ENCODE data around the gene ZNF14.
A peak's percentile ranks its signal among the peaks of the same experiment; 100 is the strongest.
"Not testable (repeated sequence)": the region's sequence is repeated elsewhere in the genome, so short reads cannot be mapped to it uniquely, and the experiment has no call there.

The ZNF14 gene

DNA sequence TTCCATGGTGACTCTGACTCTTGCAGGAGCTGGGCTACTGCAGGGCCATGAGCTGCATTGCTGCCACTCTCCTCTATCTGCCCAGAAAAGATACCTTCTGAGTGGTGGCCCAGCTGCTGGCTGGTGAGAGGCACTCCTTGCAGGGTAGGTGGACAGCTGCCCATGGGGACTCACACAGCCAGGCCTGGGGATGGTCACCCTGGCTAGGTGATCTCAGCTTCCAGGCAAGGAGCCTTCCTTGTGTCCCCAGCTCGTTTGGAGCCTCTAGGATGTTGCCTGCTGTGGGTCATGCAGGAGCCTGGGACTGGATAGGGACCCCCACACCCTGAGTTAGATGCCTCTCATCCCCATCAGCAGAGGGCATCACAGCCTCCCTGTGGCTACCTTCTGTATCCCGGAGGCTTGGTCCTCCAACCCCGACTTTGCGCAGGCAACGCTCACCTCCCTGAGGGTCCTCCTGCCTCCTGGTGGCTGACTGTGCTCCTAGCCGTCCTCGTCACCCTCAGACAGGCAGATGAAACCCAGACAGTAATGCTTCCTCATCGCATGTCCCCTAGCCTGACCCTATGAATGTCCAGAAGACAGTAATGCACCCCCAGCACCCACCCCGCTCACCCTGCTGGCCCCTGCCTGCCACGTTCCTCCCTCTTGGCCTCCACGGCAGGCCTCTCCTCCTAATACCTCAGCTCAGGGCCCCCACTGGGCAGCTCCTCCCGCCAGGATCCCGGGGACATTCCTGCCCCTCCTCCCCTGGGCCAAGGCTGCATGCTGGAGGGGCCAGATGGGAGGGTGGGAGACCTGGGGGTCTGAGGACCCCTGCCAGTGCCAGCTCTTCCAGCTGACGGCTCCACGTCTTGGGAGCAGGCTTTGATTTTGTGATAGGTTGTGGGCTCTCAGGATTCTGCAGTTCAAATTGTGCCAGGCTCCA, 13.6 kb upstream of the ZNF14 start:
- peak; percentile 45 for DNase-seq

- no peak for DNase-seq
These were observed 12.8 kb upstream of the ZNF14 start for GRCh38 chr19:19745496-19746285.

- DNase-seq = no peak
These were observed 11.7 kb upstream of the ZNF14 start for GRCh38 chr19:19744641-19745040.

DNA sequence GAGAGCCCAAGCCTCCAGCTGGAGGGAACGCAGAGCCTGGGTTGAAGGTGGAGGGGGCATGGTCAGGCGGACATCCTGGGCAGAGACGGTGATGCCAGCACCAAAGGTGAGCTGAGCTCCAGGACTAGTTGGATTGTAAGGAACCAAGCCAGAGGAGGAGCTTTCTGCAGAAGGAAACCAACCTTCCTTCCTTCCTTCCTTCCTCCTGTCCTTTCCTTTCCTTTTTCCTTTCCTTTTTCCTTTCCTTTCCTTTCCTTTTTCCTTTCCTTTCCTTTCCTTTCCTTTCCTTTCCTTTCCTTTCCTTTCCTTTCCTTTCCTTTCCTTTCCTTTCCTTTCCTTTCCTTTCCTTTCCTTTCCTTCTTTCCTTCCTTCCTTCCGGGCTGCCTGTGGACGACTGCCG, 11.0 kb upstream of the ZNF14 start:
- DNase-seq = not testable (repeated sequence)

DNA sequence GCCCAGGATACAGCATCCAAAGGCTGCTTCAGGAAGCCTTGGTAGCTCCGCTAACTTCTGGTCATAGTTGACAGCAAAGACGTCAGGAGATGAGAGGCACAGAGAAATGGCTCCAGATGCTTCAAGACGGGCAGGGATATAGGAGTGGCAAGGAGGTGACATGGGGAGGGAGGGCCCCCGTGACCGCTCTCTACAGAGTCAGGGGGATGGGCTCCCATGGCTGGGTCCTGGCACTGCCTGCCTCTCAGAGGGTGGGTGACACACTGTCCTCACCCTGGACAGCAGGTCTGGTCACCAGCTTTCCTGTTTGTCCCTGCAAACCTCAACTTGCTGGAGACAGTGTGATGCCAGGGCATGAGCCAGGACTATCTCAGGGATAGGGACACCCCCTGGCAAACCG, 10.3 kb upstream of the ZNF14 start:
- no peak for DNase-seq

DNA sequence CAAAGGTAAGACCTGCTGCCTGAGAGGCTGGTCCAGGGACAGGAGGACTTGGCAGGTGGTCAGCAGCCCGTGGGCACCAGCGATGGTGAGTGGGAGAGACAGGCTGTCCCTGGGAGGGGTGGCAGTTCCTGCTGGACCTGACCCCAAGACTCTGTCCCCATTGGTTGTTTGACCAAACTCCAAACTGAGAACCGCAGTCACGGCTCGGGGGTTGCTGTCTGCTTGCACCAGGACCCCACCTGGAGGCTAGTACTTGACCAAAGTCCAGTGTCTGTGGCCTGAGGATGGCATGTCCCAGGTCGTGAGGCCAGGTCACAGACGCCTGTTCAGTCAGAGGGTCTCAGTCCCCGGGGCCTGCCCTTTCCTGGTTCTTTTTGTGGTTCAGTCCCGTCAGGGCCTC, 9.9 kb upstream of the ZNF14 start:
- DNase-seq = no peak

DNA sequence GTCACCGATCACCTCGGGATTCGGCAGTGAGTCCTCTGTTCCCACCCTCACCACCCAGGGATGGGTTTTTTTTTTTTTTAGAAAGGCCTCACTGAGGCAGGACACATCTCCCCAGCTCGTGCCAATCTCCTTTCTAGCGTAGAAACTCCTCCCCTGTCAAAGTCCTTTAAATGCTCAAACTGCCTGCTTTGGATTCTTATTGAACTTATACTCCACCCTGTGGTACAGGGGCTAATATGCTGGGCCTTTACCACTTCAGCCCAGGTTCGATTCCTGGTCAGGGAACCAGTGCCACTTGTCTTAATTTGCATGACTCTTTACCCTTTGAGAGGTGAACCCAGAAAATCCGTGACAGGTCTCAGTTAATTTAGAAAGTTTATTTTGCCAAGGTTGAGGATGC, 8.3 kb upstream of the ZNF14 start:
- no peak for DNase-seq

- DNase-seq = no peak
These were observed 7.8 kb upstream of the ZNF14 start for GRCh38 chr19:19740755-19741154.

DNA sequence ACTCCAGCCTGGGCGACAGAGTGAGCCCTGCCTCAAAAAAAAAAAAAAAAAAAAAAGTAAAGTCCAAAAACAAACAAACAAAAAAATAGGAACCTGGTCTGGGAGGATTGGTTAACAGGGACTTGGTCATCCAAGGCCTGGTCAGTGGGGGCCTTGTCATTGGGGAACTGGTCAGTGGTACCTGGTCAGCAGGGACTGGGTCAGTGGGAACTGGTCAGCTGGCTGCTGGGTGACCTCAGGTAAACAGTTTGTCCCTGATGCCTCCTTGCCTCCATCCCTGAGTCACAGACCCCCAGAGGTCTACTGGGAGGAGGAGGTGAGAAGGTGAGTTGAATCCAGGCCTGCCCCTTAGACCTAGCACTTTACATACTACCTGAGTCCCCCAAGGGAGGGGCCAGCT, 5.7 kb upstream of the ZNF14 start:
- no peak for DNase-seq

DNA sequence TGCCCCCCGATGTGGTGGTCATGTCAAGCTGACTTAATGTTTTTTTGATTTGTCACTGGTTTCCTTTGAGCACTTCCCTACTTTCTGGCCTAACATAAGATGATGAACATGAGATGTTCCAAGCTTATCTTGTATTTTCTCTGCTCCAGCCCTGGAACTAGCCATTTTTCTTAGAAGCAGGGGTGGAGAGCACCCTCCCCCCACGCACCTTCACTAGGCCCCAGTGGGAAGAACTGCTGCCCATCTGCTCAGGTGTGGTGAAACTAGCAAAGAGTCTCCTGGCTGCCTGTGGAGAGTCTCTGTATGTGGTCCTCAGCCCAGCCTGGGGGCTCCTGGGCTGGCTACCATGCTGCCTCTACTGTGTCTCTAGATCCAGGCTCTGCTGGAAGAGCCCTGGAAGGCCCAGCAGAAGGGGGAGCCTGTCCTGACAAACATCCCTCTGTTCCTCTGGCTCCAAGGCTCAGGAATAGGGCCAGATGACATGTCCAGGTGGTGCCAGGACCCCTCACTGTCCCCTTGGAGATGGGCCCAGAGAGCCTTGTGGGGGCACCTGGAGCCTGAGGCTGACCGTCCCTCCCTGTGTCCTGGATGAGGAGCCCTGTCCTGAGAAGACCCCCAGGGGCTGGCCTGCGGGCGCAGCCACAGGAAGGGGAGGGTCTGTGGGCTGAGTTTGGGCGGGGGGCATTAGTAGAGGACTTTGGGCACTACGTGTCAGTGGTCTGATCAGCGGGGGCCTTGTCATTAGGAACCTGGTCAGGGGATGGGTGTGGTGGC, 4.8 kb upstream of the ZNF14 start:
- no peak for DNase-seq

GRCh38 chr19:19721896-19722295, 11.0 kb downstream of the ZNF14 start:
- DNase-seq = no peak

- DNase-seq = no peak
These were observed 13.1 kb downstream of the ZNF14 start for GRCh38 chr19:19719798-19720197.

DNA sequence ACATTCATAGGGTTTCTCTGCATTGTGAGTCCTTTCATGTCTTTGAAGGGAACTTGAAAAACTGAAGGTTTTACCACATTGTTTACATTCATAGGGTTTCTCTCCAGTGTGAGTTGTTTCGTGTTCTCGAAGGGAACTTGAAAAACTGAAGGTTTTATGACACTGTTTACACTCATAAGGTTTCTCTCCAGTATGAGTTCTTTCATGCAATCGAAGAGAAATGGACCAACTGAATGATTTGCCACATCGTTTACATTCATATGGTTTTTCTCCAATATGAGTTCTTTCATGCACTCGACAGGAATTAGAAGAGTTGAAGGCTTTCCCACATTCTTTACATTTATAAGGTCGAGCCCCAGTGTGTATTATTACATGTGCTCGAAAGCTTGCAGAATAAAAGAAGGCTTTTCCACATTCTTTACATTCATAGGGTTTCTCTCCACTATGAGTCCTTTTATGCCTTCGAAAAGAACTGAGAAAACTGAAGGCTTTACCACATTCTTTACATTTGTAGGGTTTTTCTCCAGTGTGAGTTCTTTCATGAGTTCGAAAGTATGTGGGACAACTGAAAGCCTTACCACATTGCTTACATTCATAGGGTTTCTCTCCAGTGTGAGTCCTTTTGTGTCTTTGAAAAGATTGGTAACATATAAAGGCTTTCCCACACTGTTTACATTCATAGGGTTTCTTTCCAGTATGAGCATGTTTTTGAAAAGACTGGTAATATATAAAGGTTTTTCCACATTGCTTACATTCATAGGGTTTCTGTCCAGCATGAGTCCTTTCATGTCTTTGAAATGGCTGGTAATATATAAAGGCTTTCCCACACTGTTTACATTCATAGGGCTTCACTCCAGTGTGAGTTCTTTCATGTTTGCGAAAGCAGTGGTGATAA, 20.7 kb downstream of the ZNF14 start:
- DNase-seq = no peak

- DNase-seq = no peak
These were observed 21.5 kb downstream of the ZNF14 start for GRCh38 chr19:19711306-19711933.

DNA sequence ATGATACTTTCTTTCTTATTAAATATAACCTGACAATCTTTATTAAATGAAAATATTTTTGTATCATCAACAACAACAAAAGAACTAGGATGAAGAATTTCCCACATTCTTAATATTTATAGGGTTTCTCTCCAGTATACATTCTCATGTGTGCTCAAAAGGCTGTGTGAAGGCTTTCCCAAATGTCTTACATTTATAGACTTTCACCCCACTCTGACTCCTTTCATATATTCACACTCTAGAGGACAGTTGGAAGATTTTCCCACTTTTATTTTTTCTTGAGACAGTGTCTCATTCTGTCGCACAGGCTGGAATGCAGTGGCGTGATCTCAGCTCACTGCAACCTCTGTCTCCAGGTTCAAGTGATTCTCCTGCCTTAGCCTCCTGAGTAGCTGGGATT, 22.4 kb downstream of the ZNF14 start:
- DNase-seq = no peak

DNA sequence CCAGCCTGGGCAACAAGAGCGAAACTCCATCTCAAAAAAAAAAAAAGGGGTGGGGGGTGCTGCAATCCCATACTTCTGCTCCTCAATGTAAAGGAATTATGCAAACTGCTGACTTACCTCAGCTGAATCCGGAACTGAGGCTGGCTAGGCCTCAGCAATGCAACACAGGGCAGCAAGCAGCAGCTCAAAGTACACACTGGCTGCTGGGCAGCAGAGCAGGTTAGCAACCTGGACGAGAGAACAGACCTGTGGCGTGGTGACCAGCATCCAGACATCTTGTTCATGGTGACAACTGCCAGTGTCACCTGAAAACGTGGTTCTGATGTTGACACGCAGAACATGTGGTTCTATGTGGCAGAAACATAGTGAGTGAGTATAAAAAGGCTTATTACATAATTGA, 28.1 kb downstream of the ZNF14 start:
- DNase-seq = no peak

GRCh38 chr19:19700493-19700892, 32.4 kb downstream of the ZNF14 start:
- DNase-seq = not testable (repeated sequence)

DNA sequence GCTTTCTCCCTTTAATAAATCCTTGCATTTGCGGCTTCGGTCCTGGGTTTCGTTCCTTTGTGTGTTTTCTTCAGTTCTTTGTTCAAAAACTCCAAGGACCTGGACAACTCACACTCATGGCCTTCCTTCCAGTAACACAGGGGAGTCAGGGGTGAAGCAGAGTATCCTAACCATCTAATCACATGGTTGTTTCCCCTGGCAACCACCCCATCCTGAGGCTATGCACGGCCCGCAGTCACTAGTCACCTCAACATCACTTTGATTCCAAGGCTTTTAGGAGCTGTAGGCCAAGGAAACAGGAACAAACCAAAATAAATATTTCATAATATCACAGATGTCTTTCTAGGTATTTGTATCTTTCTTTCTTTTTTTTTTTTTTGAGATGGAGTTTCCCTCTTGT, 35.3 kb downstream of the ZNF14 start:
- no peak for DNase-seq

- DNase-seq = no peak
These were observed 36.5 kb downstream of the ZNF14 start for GRCh38 chr19:19696386-19696785.

DNA sequence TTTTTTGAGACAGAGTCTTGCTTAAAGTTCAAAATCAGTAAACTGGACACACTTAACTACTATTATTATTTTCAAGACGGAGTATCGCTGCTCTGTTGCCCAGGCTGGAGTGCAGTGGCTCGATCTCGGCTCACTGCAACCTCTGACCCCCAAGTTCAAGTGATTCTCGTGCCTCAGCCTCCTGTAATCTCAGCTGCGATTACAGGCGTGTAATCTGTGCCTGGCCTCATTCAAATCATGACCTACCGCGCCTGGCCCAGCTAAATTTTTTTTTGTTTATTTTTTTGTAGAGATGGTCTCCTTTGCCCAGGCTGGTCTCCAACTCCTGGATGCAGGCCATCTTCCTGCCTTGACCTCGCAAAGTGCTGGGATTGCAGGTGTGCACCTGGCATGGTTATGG, 41.2 kb downstream of the ZNF14 start:
- DNase-seq = no peak

- not testable (repeated sequence) for DNase-seq
These were observed 43.9 kb downstream of the ZNF14 start for GRCh38 chr19:19689023-19689422.

DNA sequence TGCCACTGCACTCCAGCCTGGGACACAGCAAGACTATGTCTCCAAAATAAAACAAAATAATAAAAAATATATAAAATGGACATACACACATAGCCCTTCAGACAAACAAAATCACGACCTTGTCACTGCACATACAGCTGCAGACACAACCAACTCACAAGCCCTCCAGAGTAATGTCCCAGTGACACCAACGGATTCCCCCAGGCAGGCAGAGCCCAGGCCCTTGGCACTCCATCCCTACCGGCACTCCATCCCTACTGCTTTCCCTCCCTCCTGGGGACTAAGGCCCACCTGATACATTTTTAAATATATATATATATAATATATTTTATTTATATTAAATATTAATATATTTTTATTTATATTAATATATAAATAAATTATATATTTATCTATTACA, 45.8 kb downstream of the ZNF14 start:
- DNase-seq = no peak
